Measurements from ENCODE around the gene CPTP.

Gene CPTP

DNA sequence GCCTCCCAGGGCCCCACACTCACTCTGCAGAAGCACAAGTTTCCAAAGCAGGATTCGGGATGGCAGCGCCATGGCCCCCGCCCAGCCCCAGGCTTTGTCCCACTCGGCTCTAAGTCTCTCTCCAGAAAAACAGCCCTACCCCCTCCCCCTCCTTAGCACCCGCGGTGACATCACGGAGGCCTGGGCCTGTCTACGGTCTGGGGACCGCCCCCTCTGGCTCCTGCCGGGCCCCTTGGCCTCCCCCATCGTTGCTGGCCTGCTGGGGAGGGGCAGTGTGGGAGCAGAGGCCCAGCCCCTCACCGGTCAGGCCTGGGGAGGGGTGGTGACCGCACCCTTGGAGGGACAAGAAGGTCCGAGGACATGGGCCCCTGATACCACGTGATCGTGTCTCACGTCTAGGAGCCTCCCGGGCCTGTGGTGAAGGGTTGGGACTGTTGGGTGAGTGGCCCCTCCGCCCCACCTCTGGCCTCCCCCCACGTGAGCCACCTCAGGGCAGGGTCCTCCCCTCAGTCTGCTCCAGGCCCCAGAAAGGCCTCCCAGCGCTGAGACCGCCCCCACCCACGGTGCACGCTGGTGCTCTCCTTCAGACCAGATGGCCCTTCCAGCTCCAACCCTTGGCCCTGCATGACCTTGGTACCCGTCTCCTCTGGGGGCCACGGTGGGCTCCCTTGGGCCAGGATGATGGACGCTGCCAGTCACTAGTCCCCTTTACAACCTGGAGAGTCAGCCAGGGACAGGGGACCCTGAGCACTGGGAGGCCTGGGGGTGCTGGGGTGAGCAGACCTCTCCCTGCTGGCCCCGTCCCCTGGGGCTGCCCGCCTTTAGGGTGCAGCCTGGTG is 34.0 kb downstream of the CPTP start, which contains the start of gene MXRA8:
Gene MXRA8, minus strand, starts transcription at position 123 of the 839 bp plus-strand sequence. Its CDS starts 51 bp downstream, at position 72.
- no peak within 1 kb of the TSS for H3K4me3 ChIP-seq (ENCODE audit: low read depth, low read length)
- TF ChIP-seq, protein P1, sequence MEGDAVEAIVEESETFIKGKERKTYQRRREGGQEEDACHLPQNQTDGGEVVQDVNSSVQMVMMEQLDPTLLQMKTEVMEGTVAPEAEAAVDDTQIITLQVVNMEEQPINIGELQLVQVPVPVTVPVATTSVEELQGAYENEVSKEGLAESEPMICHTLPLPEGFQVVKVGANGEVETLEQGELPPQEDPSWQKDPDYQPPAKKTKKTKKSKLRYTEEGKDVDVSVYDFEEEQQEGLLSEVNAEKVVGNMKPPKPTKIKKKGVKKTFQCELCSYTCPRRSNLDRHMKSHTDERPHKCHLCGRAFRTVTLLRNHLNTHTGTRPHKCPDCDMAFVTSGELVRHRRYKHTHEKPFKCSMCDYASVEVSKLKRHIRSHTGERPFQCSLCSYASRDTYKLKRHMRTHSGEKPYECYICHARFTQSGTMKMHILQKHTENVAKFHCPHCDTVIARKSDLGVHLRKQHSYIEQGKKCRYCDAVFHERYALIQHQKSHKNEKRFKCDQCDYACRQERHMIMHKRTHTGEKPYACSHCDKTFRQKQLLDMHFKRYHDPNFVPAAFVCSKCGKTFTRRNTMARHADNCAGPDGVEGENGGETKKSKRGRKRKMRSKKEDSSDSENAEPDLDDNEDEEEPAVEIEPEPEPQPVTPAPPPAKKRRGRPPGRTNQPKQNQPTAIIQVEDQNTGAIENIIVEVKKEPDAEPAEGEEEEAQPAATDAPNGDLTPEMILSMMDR (IDR thresholded peaks at IDR 0.05; ENCODE audit: borderline replicate concordance, insufficient read depth, low read depth, low read length) = no peak

DNA sequence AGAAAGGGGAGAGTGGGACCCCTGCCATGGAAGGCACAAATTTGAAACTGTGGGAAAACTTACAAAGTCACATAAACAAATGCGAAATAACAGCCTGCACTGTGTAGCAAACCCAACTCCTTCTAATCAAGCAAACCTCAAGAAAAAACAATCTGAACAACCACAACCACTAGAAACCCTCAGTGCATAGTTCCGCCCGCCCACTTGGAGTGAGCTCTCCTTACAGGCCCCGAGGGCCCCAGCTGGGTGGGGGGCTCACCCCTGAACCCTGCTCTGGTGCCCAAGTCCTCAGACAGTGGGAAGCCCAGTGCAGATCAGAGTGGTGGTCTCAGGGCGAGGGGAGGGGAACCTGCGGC is 34.7 kb downstream of the CPTP start:
- TF ChIP-seq, protein P1 (IDR thresholded peaks at IDR 0.05; ENCODE audit: borderline replicate concordance, insufficient read depth, low read depth, low read length) = no peak
- no peak overlapping the region for H3K4me3 ChIP-seq (ENCODE audit: low read depth, low read length)

DNA sequence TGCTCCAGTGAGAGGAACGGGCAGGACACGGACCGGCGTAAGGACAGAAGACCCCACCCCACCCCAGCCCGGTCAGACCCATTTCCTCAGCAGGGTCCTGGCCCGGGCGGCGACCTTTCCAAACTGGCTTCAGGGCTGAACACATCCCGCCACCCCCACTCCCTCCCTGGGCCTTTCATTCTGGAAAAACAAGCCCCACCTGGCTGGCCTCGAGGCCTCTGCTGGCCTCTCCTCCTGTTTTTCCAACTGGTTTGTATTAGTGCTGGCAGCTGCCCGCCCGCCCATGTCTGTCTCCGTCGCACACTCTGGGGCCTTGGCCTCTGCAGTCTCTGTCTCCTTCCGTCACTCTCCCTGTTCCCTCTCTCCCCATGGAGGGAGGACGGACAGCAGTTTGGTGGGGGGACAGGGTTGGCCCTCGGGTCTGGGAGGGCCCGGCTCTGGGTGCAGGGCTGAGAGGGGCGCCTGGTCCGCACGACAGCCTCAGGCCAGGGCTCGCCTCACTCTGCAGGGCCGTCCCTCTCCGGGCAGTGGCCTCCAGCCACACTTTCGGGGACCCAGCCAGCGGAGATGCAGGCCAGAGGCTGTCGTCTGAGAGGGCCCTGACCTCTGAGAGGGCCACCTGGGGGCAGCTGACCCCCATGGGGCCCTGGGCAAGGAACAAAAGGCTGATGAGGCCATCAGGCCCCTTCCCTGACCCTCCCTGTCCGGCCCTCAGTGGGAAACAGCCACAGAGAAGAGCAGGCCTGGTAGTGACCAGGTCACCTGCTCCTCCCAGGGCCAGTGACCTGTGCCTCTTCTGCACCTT is 35.3 kb downstream of the CPTP start:
- TF ChIP-seq, protein P1 (IDR thresholded peaks at IDR 0.05; ENCODE audit: borderline replicate concordance, insufficient read depth, low read depth, low read length) = no peak
- no peak overlapping the region for H3K4me3 ChIP-seq (ENCODE audit: low read depth, low read length)

DNA sequence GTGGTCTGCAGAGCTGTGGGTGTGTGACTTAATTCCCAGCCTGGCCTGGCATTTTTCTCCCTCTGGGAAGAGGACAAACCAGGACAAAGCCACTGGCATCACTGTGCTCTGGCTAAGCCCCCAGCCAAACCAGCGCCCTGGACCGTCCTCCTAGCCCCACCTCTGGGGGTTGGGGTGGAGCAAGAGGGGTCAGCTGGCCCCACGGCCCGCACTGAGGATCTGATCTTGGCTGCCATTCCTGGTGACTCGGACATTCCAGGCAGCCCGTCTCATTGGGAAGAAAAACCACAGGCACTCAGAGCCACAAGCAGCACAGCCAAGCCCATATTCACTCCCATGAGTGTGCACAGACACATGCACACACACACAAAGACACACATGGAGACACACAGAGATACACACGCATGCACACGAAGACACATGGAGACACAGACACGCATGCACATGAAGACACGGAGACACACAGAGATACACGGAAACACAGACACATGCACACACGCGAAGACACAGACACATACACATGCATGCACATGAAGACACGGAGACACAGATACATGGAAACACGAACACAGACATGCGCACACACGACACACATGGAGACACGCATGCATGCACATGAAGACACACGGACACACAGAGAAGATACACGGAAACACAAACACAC is 36.0 kb downstream of the CPTP start:
- no peak overlapping the region for H3K4me3 ChIP-seq (ENCODE audit: low read depth, low read length)
- TF ChIP-seq, protein P1 (IDR thresholded peaks at IDR 0.05; ENCODE audit: borderline replicate concordance, insufficient read depth, low read depth, low read length) = no peak

DNA sequence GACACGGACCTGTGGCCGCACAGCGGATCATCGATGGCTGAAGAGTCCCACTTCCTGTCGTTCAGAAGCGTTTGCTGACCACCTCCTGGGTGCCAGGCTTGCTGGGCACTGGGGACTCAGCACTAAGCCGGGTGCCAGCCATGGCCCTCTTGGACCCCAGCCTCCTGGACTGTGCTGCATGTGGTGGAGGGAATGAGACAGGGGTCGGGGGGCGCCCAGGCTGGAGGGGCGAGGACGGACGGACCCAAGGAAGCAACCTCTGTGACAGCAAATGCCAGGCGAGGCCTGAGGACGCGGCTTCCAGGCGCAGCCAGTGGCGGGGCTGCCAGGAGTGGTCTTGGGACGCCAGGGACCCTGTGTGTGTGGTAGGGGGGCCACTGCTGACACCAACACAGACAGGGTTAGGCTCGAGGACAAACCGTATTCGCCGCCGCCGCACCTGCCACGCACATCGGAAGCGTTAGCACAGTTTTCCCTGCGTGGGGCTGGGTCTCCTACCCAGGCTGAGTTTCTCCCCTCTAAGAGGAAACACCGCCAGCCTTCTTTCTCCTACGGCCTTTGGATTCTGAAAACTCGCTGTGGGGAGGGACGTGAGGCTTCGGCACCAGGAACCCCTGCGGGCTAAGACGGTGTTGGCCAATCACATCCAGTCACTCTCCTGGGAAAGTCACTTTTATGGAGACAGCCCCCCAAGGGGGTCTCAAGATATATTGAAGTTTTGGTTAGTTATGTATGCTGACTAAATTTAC is 36.8 kb downstream of the CPTP start:
- no peak overlapping the region for H3K4me3 ChIP-seq (ENCODE audit: low read depth, low read length)
- TF ChIP-seq, protein P1 (IDR thresholded peaks at IDR 0.05; ENCODE audit: borderline replicate concordance, insufficient read depth, low read depth, low read length) = no peak

DNA sequence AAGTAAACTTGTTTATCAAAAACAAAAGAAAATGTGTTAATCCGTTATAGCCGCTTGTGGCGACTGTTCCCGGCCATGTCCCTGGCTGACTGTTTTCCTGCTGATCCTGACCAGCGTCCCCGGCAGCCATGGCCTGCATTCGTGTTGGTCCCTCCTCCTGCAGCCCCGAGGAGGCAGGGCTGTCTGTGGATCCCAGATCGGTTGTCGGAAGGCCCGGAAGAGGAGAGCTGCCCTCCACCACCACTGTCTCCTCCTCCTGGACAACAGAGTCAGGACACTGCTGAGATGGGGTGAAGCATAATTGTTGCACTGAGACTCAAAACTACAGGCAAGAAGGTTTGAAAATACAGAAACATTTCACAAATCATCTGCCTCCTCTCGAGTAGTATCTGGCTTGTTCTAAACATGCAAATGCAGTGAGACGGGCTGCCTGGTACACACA is 37.4 kb downstream of the CPTP start:
- TF ChIP-seq, protein P1 (IDR thresholded peaks at IDR 0.05; ENCODE audit: borderline replicate concordance, insufficient read depth, low read depth, low read length) = no peak
- no peak overlapping the region for H3K4me3 ChIP-seq (ENCODE audit: low read depth, low read length)
